Measurements from ENCODE around the gene WHRN. TPM values are rescaled to one million over a fixed set of nuclear protein-coding genes. Genes with fewer than 3 reads are reported as not detected.

Gene WHRN
- total RNA-seq, 1 experiment from 2014 or later = 0.61 TPM

DNA sequence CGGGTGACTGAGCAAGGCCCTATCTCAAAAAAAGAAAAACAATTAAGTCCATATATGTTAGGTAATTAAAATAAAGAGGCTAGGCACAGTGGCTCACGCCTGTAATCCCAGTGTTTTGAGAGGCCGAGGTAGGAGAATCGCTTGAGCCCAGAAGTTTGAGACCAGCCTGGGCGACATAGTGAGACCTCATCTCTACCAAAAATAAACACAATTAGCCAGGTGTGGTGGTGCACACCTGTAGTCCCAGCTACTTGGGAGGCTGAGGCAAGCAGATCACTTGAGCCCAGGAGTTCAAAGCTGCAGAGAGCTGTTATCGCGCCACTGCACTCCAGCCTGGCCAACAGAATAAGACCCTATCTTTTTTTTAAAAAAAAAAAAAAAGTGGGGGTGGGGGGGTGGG is 12.3 kb downstream of the WHRN start:
- DNase-seq (ENCODE audit: low spot score) = no peak

GRCh38 chr9:114491430-114492003 is 13.8 kb downstream of the WHRN start:
- no peak for DNase-seq (ENCODE audit: low spot score)

DNA sequence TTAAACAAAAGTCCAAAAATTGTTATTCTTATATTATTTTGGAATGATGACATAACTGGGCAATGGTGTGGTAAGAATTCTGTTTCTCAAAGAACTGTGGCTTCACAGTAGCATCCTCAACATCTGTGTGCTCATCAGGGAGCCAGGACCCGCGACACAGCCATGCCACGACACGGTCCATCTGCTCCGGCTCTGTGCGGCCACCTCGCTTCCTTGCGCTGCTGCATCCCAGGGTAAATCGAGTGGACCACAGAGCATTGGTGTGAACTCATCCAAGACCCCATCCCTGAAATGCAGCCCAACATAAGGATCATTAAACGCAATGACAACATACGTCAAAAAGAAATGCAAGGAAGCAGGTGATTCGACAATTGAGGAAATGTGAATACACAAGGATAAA is 15.3 kb downstream of the WHRN start:
- no peak for DNase-seq (ENCODE audit: low spot score)

GRCh38 chr9:114488398-114489129 is 16.7 kb downstream of the WHRN start:
- DNase-seq (ENCODE audit: low spot score) = no peak

DNA sequence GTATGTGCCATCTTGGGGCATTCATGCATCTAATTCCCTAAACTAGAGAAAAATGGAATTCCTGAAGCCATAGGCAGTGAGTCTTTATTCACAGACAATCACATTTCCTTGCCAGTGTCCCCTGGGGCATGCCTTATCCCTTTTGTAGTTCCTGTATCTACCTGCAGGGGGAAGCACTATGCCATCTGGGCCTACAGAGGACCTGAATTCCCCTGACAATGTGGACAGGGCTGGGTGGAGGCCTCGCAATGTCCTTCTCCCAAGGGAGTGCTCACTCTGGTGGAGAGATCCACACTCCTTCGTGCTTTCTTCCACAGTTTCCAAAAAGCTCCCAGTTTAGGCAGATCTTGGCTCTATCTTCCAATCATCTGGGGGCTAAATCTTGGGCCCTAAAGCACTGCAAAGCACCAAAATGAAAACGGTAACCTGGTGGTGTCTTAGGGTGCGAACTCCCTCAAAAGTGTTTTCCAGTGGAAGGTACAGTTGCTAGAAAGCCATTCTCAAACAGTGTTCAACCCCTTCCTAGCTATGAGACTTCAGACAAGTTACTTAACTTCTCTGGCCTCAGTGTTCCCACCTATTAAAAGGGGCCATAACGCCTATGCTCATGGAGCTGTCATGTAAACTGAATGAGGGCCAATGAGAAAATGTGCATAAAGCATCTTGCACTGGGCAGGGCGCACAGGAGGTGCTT is 17.5 kb downstream of the WHRN start:
- peak; percentile 87 for DNase-seq (ENCODE audit: low spot score)

DNA sequence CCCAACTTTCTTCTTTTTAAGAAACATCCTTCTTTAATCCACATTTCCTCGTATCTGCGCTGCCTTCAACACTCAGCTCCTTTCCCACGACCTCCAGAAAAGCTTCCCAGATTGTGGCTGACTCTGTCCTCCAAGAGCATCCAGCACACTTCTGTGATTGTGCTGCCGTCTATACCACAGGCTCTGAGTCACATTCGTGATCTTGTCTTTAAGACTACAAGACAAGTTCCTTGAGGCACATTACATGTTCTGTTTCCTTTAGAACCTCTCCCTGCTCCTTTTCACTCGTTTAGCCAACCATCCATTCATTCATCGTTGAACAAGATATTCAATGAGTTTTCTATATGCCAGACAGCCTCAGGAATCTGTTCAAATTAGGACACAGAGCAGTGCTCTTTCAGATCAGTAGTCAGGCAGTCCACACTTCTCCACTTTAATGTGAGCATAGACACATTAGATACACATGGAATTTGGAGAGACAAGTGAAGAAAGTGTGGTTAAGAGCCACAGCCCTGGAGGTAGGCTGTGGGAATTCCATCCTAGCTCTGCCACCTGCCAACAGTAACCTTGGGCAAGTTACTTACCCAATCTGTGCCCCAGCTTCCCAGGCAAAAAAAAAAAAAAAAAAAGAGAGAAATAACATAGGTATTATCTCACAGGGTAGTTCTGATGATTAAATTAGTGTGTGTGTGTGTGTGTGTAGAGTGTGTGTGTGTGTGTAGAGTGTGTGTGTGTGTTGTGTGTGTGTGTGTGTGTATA is 18.9 kb downstream of the WHRN start:
- no peak for DNase-seq (ENCODE audit: low spot score)

GRCh38 chr9:114484854-114485443 is 20.3 kb downstream of the WHRN start:
- no peak for DNase-seq (ENCODE audit: low spot score)

DNA sequence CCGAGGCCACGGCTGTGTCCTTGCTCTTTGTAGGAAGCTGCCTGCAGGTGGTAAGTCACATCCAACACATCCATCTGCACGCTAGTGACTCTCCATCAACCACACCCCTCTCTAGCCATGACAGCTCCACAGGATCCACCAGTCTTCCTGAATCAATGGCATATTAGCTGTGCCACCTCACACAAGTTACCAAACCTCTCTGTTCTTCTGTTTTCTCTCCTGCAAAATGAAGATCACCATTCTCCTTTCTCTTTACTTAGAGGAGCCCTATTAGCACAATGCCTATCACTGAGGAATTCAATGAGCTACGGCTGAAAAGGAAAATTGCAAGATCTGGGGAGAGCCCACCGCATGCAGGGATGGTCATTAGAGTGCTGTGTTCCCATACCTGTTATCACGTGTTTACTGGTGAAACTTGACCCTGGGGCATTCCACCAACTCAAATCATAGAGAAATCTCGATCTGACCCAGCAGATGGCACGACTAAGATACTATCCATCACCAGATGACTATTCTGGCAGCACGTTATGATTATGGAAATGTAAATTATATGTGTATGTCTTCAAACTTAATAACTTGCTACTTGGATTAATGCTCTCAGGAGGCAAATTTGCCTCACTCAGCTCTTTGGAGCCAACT is 20.9 kb downstream of the WHRN start:
- no peak for DNase-seq (ENCODE audit: low spot score)

DNA sequence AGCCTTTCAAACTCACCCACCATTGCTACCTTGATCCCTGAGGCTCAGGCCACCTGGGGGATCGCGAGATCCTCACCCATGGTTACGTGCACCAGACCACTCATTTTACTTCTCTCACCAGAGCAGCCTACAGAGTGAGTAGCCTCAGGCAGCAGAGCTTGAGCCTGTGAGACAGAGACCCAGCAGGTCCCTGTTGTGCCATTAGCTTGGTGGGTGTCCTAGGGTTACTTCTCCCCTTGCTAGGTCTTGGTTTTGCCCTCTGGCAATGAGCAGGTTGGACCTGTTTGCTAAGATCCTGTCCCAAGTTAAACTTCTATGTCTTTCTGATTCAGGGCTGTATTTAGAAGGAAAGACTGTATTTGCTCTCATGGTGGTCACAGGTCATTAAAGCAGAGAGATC is 21.8 kb downstream of the WHRN start:
- no peak for DNase-seq (ENCODE audit: low spot score)

GRCh38 chr9:114482593-114482992 is 22.7 kb downstream of the WHRN start:
- DNase-seq (ENCODE audit: low spot score) = no peak

- DNase-seq (ENCODE audit: low spot score) = no peak
Measured at GRCh38 chr9:114481789-114482188, 23.5 kb downstream of the WHRN start.

DNA sequence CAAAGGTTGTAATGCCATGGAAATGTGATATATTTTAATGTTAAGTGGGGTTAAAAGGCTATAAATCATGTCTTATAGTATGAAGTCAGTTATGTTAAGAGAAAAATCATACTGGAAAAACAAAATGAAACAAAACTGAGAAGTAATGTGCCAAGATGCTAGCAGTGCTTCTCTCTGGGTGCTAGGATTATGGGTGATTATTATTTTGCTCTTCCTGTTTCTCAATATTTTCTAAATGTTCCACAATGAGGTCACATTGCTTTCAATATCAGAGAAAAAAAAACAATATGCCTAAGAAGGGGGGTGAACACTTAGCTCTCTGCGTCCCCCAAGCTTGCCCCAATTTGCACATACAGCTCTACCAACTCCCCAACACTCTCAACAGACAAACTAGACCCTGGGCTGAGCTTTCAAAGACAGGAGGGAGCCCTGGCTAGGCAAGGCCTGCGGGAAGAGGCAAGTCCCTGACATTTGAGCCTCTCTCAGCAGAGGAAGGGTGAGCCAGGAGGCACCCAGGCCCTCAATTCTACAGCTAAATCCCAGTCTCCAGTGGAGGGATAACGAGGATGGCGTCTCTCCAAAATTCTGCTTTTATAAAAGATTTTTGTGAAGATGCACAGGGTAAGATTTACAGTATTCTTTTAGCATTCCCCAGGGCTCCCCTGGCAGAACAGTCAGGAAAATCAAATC is 24.4 kb downstream of the WHRN start:
- no peak for DNase-seq (ENCODE audit: low spot score)

GRCh38 chr9:114478871-114479270 is 26.4 kb downstream of the WHRN start:
- DNase-seq (ENCODE audit: low spot score) = no peak

- no peak for DNase-seq (ENCODE audit: low spot score)
Measured at GRCh38 chr9:114478459-114478858, 26.8 kb downstream of the WHRN start.

DNA sequence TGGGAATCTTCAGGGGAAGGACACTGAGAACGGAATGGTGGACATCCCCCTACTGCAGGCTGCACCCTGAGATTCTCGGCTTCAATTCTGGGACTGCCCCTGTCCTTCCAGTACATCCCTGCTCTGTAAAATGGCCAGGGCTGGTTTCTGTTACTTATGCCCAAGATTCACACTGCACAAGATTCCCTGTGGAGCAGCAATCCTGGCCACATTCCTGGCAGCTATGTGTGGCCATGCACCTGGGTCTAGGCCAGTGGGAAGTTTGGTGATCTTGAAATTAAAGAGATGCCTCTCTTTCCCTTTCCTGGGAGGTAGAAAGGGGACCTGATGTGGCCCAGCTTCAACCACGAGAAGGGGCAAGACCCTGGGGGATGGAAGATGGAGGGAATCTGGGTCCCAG is 27.6 kb downstream of the WHRN start:
- DNase-seq (ENCODE audit: low spot score) = no peak

DNA sequence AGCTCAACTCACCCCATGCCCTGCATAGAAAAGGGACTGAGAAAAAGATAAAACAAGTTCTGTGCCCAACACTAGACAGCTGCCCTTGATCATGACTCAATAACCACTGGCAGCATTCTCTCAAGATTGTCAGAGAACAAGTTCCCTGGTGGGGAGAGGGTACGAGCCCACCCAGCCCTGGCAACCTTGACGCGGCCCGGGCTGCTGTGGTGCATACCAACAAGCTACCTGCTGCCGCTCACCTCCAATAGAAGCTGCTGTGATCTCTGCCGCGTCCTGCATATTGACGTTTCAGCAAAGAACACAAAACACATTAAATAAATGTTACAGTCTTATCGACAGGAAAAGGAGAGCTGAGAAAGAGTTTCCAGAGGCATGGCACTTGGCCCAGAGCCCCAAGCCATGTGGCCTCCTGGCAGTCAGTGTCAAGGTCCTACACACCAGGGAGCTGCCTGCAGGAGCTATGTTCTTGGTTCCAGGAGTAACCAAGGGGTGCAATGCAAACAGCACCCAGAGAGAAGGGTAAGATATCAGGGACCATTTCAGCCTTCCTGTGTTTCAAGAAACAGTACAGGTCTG is 28.3 kb downstream of the WHRN start:
- DNase-seq (ENCODE audit: low spot score) = no peak

GRCh38 chr9:114475412-114476135 is 29.7 kb downstream of the WHRN start:
- no peak for DNase-seq (ENCODE audit: low spot score)

DNA sequence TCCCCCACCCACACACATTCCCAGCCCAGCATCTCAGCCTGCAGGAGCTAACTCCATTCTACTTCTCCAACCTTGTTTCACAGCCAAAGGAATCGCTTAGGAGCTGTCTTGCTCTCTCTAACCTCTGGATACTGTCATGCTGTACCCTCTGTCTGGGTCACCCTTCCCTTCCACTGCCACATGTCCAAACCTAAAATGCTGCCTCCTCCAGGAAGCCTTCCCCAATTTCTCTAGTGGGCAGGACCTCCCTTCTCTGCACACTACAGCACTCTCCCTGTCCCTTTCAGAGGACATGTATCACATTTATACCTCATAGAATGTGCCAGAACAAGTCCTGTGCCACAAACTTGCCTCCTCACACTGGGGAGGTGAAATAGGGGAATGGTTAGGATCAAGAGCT is 30.8 kb downstream of the WHRN start:
- DNase-seq (ENCODE audit: low spot score) = no peak

DNA sequence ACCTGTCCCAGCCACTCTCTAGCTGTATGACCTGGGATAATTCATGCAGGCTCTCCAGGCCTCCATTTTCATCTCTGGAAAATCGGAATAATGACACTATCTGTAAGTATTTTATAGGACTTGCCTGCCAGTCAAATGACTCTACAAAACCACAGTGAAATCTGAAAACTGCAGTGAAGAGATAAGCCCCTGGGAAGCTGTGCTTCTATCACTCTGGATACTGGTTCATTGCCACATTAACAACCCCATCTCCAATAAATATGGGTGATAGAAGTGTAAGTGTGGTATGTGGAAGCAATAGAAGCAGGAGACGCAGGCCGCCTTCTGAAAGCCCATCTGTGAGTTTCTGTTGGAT is 31.8 kb downstream of the WHRN start:
- DNase-seq (ENCODE audit: low spot score) = no peak
